Body of pancreas (tissue), 4 donors: ENCODE data around the gene RIC8A.

ENCODE experiments used
- CTCF ChIP-seq, 7 experiments: fragments of 450-650 bp in 4 of 7; fragments of 200-600 bp in 3 of 7; sonication (generic) in 3 of 7; IDR thresholded peaks; one replicate each; pipeline ENCODE4 v1.5.1; 2016 to 2019; ENCODE audit warnings: antibody characterized with exemption in 7 of 7
- POLR2A ChIP-seq, 3 donors: fragments of 450-650 bp; IDR thresholded peaks; one replicate each; pipeline ENCODE4 v1.6.1; 2016; ENCODE audit warnings: antibody characterized with exemption in 3 of 3, mild to moderate bottlenecking in 2 of 3

- TF ChIP-seq CTCF (IDR thresholded peaks at IDR 0.05): no peak
- TF ChIP-seq POLR2A (IDR thresholded peaks at IDR 0.05): no peak
These were observed 45.2 kb downstream of the RIC8A start for GRCh38 chr11:252666-253065.
